GM18873 (cell line): ENCODE data around the gene GET4.
A peak's percentile ranks its signal among the peaks of the same experiment; 100 is the strongest.
"Not testable (repeated sequence)": the region's sequence is repeated elsewhere in the genome, so short reads cannot be mapped to it uniquely, and the experiment has no call there.

Experiments used
- ATAC-seq: cut with Tn5 transposase; IDR thresholded peaks from one replicate; pipeline ENCODE4 v1.9.1; 2021; ENCODE audit warnings: mild to moderate bottlenecking, moderate library complexity, moderate number of reproducible peaks; ENCODE audit not compliant: unreplicated experiment, low FRiP score

Gene GET4

GRCh38 chr7:867406-868188 lies 8.8 kb upstream of the GET4 start:
- no peak for ATAC-seq

GRCh38 chr7:868189-868486 lies 8.2 kb upstream of the GET4 start:
- ATAC-seq, result no peak

- ATAC-seq, result no peak
These were observed 7.0 kb upstream of the GET4 start for GRCh38 chr7:869348-869747.

- no peak for ATAC-seq
These were observed 4.3 kb upstream of the GET4 start for GRCh38 chr7:871900-872537.

GRCh38 chr7:872685-873084 lies 3.7 kb upstream of the GET4 start:
- not testable (repeated sequence) for ATAC-seq

GRCh38 chr7:873367-874002 lies 2.9 kb upstream of the GET4 start:
- no peak for ATAC-seq

GRCh38 chr7:874031-874749 lies 2.2 kb upstream of the GET4 start:
- no peak for ATAC-seq

- no peak for ATAC-seq
These were observed 1.3 kb upstream of the GET4 start for GRCh38 chr7:875051-875450.

- ATAC-seq, result no peak
These were observed 778 bp upstream of the GET4 start for GRCh38 chr7:875476-876076.

- ATAC-seq, result peak; percentile 7
These were observed 588 bp downstream of the GET4 start for GRCh38 chr7:876972-877311.

- ATAC-seq, result no peak
These were observed 1.2 kb downstream of the GET4 start for GRCh38 chr7:877312-878232.

- no peak for ATAC-seq
These were observed 2.7 kb downstream of the GET4 start for GRCh38 chr7:879093-879492.

GRCh38 chr7:879706-880105 lies 3.4 kb downstream of the GET4 start:
- ATAC-seq, result no peak

- no peak for ATAC-seq
These were observed 4.1 kb downstream of the GET4 start for GRCh38 chr7:880450-880849.

GRCh38 chr7:881441-882234 lies 5.3 kb downstream of the GET4 start:
- no peak for ATAC-seq

GRCh38 chr7:882336-883035 lies 6.1 kb downstream of the GET4 start:
- ATAC-seq, result no peak

GRCh38 chr7:883055-884021 lies 7.0 kb downstream of the GET4 start:
- ATAC-seq, result no peak
